Thyroid gland (tissue), 4 donors: ENCODE data around the gene UTS2B. TPM values are rescaled to one million over a fixed set of nuclear protein-coding genes. Genes with fewer than 3 reads are reported as not detected.

Experiments
- DNase-seq, 2 donors: peaks; one replicate each; pipeline ENCODE4 v3.0.0-alpha.2; 2019
- H3K27ac ChIP-seq, 3 donors: fragments of 200-600 bp; sonication (generic); 1 replicate in 2 of 3; 2 replicates in 1 of 3; pipeline ENCODE4 v1.5.1; 2016 to 2019; ENCODE audit warnings: mild to moderate bottlenecking in 1 of 3, moderate library complexity in 1 of 3
- H3K27me3 ChIP-seq: fragments of 200-600 bp; sonication (generic); one replicate; pipeline ENCODE4 v1.5.1; 2019
- H3K36me3 ChIP-seq, 2 donors: fragments of 200-600 bp; sonication (generic); one replicate each; pipeline ENCODE4 v1.5.1; 2016 to 2019
- H3K4me1 ChIP-seq, 2 donors: fragments of 200-600 bp; sonication (generic); one replicate each; pipeline ENCODE4 v1.5.1; 2017 to 2019
- H3K4me3 ChIP-seq, 3 donors: fragments of 200-600 bp; sonication (generic); replicated peaks in 1 of 3; 1 replicate in 2 of 3; 2 replicates in 1 of 3; pipeline ENCODE4 v1.5.1; 2016; ENCODE audit warnings: mild to moderate bottlenecking in 1 of 3
- H3K9me3 ChIP-seq: fragments of 200-600 bp; sonication (generic); one replicate; pipeline ENCODE4 v1.5.1; 2017
- POLR2A ChIP-seq, 2 donors: fragments of 450-650 bp; IDR thresholded peaks; one replicate each; pipeline ENCODE4 v1.6.1; 2017; ENCODE audit warnings: antibody characterized with exemption in 2 of 2, mild to moderate bottlenecking in 2 of 2, moderate library complexity in 1 of 2
- WGBS, 2 donors: methylation state at CpG; one replicate each; pipeline ENCODE4 v1.1.5; 2017; 5-methylcytosine and 5-hydroxymethylcytosine counted together
- intact Hi-C: fragments of 100-400 bp; cut with DNase I; formaldehyde crosslinking; loops from one replicate; pipeline ENCODE4 v1.15.1; 2023
- total RNA-seq, 4 donors: library from RNA; depleted of rRNA; stranded (reverse); fragments of >200 nt; gene quantifications; one replicate each; pipeline ENCODE4 v1.2.3, GENCODE V29; 2016
- TF ChIP-seq, protein P1 (sequence below), 6 experiments: fragments of 200-600 bp in 3 of 6; fragments of 450-650 bp in 3 of 6; sonication (generic) in 3 of 6; IDR thresholded peaks; one replicate each; pipeline ENCODE4 v1.5.1; 2016 to 2019; ENCODE audit warnings: antibody characterized with exemption in 6 of 6, mild to moderate bottlenecking in 2 of 6, inconsistent platforms in 1 of 6, moderate library complexity in 1 of 6

Gene UTS2B
- total RNA-seq, 4 donors from 2014 or later, result 0.27 to 2.0 (median 1.4) TPM; not detected in 1

DNA sequence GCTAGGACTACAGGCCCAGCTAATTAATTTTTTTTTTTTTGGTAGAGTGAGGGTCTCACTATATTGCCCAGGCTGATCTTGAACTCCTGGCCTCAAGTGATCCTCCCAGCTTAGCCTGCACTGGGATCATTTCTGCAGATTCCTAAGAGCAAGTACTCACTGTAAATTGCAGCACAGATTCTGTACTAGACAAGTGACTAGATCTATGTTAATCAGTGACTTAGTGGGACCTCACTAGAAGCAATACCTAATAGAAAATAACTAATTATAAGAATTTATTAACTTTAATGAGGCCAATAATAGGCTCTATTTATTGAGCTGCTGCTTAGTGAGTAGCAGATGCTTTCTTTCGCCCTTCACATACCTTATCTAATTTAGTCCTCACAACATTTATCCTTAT is 10.6 kb upstream of the UTS2B start:
- Histone ChIP-seq H3K27me3 (no peaks in the 10 kb centered on the region), H3K27ac (no peak overlapping the region), H3K36me3 (no peaks in the 10 kb centered on the region), H3K4me3 (no peak overlapping the region), H3K9me3 (no peaks in the 10 kb centered on the region), H3K4me1 (peaks cover 36 to 55% of the 10 kb centered on the region in 2 donors)
- TF ChIP-seq, protein P1, sequence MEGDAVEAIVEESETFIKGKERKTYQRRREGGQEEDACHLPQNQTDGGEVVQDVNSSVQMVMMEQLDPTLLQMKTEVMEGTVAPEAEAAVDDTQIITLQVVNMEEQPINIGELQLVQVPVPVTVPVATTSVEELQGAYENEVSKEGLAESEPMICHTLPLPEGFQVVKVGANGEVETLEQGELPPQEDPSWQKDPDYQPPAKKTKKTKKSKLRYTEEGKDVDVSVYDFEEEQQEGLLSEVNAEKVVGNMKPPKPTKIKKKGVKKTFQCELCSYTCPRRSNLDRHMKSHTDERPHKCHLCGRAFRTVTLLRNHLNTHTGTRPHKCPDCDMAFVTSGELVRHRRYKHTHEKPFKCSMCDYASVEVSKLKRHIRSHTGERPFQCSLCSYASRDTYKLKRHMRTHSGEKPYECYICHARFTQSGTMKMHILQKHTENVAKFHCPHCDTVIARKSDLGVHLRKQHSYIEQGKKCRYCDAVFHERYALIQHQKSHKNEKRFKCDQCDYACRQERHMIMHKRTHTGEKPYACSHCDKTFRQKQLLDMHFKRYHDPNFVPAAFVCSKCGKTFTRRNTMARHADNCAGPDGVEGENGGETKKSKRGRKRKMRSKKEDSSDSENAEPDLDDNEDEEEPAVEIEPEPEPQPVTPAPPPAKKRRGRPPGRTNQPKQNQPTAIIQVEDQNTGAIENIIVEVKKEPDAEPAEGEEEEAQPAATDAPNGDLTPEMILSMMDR (IDR thresholded peaks at IDR 0.05), result no peak
- no peak for TF ChIP-seq POLR2A (IDR thresholded peaks at IDR 0.05)
- no peak for DNase-seq
- WGBS, 2 donors, result 97 to 100% methylated on average over 1 of the region's 1 CpG
- intact Hi-C loops, result no loop called here

DNA sequence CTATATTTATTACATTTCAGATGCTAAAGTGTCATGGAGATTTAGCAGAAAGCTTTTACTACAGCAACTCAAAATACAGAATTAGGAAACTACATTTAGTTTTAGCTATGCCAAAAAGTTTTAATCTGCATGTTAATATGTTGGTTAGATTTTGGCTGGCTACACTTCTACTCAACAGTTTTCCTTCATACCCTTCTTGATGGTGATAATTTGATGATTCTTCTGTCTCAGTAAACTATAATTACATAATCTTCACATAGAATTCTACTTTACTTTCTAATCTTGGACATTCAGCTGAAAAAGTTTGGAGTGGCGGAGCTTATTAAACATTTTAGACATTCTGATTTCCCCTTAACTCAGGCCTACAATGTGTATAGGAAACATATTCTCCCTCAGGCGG is 10.0 kb upstream of the UTS2B start:
- Histone ChIP-seq H3K36me3 (no peaks in the 10 kb centered on the region), H3K27ac (no peak overlapping the region), H3K9me3 (no peaks in the 10 kb centered on the region), H3K4me3 (no peak overlapping the region), H3K4me1 (peaks cover 36 to 53% of the 10 kb centered on the region in 2 donors), H3K27me3 (no peaks in the 10 kb centered on the region)
- no peak for DNase-seq
- intact Hi-C loops, result no loop called here
- 95 to 97% methylated on average over 2 of the region's 2 CpGs for WGBS, 2 donors
- TF ChIP-seq POLR2A (IDR thresholded peaks at IDR 0.05), result no peak

DNA sequence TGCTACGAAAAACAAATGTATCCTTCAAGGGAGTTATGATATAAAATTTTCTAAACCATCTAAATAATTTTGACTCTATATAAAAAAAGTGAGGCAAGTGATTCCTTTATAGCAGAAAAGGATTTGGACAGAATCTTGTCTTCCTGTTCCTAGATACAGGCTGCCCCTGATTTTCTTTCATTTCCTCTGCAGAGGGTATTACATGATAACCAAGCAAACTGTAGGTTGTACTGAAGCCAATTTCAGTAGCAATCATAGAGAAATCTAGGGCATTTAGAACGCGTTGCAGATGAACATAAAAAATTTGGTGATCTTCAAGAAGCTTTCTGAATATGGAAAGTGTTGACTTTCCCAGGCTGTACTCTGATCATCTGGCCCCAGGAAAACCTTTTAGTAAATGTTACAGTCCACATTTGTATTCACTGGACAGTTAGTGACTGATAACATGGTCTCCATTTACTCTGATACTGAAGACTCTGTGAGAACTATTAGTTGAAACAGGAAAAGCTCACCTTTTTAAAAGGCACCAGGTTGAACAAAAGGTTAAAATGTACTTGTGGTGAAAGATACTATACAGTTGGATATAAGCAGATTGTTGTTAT is 9.1 kb upstream of the UTS2B start:
- H3K4me1 ChIP-seq, result peaks cover 42 to 51% of the 10 kb centered on the region in 2 donors
- intact Hi-C loops, result loop anchor here (10.0 kb wide), 1 partner anchor 45 kb away; no protein-coding TSS in a partner anchor

DNA sequence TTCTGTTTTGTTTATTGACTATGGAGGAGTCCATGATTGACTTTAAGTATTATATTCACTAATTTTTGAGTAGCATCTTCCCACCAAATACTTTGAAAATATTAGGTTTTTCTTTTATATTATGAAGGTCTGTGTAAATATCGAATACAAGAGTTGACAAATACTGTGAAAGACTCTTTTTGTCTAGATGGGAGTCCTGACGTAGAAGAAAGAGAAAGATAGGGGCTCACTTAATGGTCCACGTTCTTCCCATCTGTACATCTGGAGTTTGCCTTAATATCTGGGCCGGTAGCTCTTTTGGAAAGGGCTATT is 7.8 kb upstream of the UTS2B start:
- intact Hi-C loops, result loop anchor here (10.0 kb wide), 1 partner anchor 47 kb away; no protein-coding TSS in a partner anchor
- Histone ChIP-seq H3K4me3 (no peak overlapping the region), H3K9me3 (no peaks in the 10 kb centered on the region), H3K27me3 (no peaks in the 10 kb centered on the region), H3K36me3 (no peaks in the 10 kb centered on the region), H3K27ac (no peak overlapping the region), H3K4me1 (peaks cover 39 to 50% of the 10 kb centered on the region in 2 donors)
- TF ChIP-seq, protein P1 (IDR thresholded peaks at IDR 0.05), result no peak
- no peak for TF ChIP-seq POLR2A (IDR thresholded peaks at IDR 0.05)
- WGBS, 2 donors, result 94 to 96% methylated on average over 4 of the region's 4 CpGs
- no peak for DNase-seq

More for the DNA sequence above, 9.1 kb upstream of the UTS2B start:
- Histone ChIP-seq H3K27me3 (no peaks in the 10 kb centered on the region), H3K27ac (no peak overlapping the region), H3K9me3 (no peaks in the 10 kb centered on the region), H3K4me3 (no peak overlapping the region), H3K36me3 (no peaks in the 10 kb centered on the region)
- 71 to 86% methylated on average over 3 of the region's 3 CpGs for WGBS, 2 donors
- no peak for DNase-seq
- TF ChIP-seq POLR2A (IDR thresholded peaks at IDR 0.05), result no peak
- TF ChIP-seq, protein P1 (IDR thresholded peaks at IDR 0.05), result no peak

DNA sequence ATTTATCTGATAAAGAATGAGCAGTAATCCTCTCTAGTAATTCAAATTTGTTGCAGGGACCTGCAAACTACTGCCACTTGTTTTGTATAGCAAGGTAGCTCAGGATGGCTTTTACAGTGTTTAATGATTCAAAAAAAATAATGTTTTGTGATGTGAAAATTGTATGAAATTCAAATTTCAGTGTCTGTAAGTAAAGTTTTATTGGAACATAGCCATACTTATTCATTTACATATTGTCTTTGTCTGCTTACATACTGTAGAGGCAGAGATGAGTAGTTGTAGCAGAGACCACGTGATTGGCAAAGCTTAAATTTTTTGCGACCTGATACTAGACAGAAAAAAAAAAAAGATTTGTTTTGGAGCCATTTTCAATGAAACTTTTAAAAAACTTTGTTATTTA is 6.5 kb upstream of the UTS2B start:
- Histone ChIP-seq H3K27me3 (no peaks in the 10 kb centered on the region), H3K27ac (no peak overlapping the region), H3K4me3 (no peak overlapping the region), H3K36me3 (no peaks in the 10 kb centered on the region), H3K4me1 (peaks cover 37 to 49% of the 10 kb centered on the region in 2 donors), H3K9me3 (no peaks in the 10 kb centered on the region)
- 77 to 92% methylated on average over 2 of the region's 2 CpGs for WGBS, 2 donors
- DNase-seq, result no peak
- intact Hi-C loops, result loop anchor here (10.0 kb wide), 1 partner anchor 48 kb away; no protein-coding TSS in a partner anchor
- TF ChIP-seq, protein P1 (IDR thresholded peaks at IDR 0.05), result no peak
- no peak for TF ChIP-seq POLR2A (IDR thresholded peaks at IDR 0.05)
